Endothelial cell of umbilical vein (primary cell): ENCODE data around the gene MYMK. TPM values are rescaled to one million over a fixed set of nuclear protein-coding genes. Genes with fewer than 3 reads are reported as not detected.

Experiments used
- BruUV-seq: library from RNA; stranded (reverse); fragments of 400-500 nt; replicated peaks from 2 replicates; lab custom pipeline; 2021; lab: Mats Ljungman, UMichigan
- CTCF ChIA-PET: fragments of 300-600, 350-600 bp; sonication (Branson Sonifier 250); formaldehyde crosslinking; loops from one replicate; lab custom pipeline; 2021; ENCODE audit warnings: antibody characterized with exemption, inconsistent platforms; lab: Charles Lee
- POLR2A ChIA-PET: fragments of 300-600, 350-600 bp; sonication (Branson Sonifier 250); formaldehyde crosslinking; loops from one replicate; lab custom pipeline; 2021; ENCODE audit warnings: antibody characterized with exemption, inconsistent platforms; lab: Charles Lee
- DNase-seq: peaks from one replicate; pipeline ENCODE4 v3.0.0-alpha.2; 2011; ENCODE audit warnings: low read depth, low spot score
- FAIRE-seq: peaks from 2 replicates; lab custom pipeline; 2011; peaks lifted over from hg19 to GRCh38; lab: Jason Lieb, UNC
- H2AFZ ChIP-seq: 2 replicates; pipeline ENCODE4 v1.6.0; 2012; ENCODE audit warnings: low read depth, low read length, control low read depth, inconsistent platforms
- H3K27ac ChIP-seq: 2 replicates; pipeline ENCODE4 v1.5.1; 2011; ENCODE audit warnings: low read depth, mild to moderate bottlenecking, control low read depth, low read length, moderate library complexity; ENCODE audit not compliant: insufficient read depth
- H3K27me3 ChIP-seq, 2 experiments: 2 replicates each; pipeline versions ENCODE4 v1.6.0 to v1.6.1; 2011; ENCODE audit warnings: low read length in 2 of 2, mixed read lengths in 1 of 2; ENCODE audit not compliant: control insufficient read depth in 2 of 2, insufficient read depth in 2 of 2
- H3K36me3 ChIP-seq, 2 experiments: 2 replicates in 1 of 2; 3 replicates in 1 of 2; pipeline ENCODE4 v1.5.1; 2011; ENCODE audit warnings: low read length in 2 of 2, mild to moderate bottlenecking in 1 of 2, moderate library complexity in 1 of 2; ENCODE audit not compliant: control insufficient read depth in 2 of 2, insufficient read depth in 2 of 2; ENCODE audit errors: extremely low read depth in 1 of 2
- H3K4me1 ChIP-seq: 3 replicates; pipeline ENCODE4 v1.5.1; 2011; ENCODE audit warnings: mild to moderate bottlenecking, low read length; ENCODE audit not compliant: control insufficient read depth, insufficient read depth; ENCODE audit errors: extremely low read depth
- H3K4me2 ChIP-seq: 2 replicates; pipeline ENCODE4 v1.6.1; 2011; ENCODE audit warnings: low read length, control low read depth, mixed read lengths; ENCODE audit not compliant: insufficient read depth
- H3K4me3 ChIP-seq, 3 experiments: fragments of 200-600 bp in 1 of 3; sonication (generic), shearing (Covaris generic) in 1 of 3; replicated peaks in 1 of 3; 2 replicates each; pipeline ENCODE4 v1.5.1; 2011 to 2016; ENCODE audit warnings: control low read depth in 3 of 3, low read length in 3 of 3, mild to moderate bottlenecking in 2 of 3, inconsistent platforms in 1 of 3, low read depth in 1 of 3, moderate library complexity in 1 of 3; ENCODE audit not compliant: insufficient read depth in 1 of 3
- H3K79me2 ChIP-seq: 2 replicates; pipeline ENCODE4 v1.6.0; 2012; ENCODE audit warnings: low read length, inconsistent platforms; ENCODE audit not compliant: control insufficient read depth, insufficient read depth
- H3K9ac ChIP-seq: replicated peaks from 2 replicates; pipeline ENCODE3; 2011; ENCODE audit warnings: low read length, control low read depth; ENCODE audit not compliant: insufficient read depth; ENCODE audit errors: extremely low read depth
- H3K9me1 ChIP-seq: replicated peaks from 3 replicates; pipeline ENCODE4 v1.6.0; 2011; ENCODE audit warnings: mild to moderate bottlenecking, low read length; ENCODE audit not compliant: control insufficient read depth, insufficient read depth; ENCODE audit errors: extremely low read depth
- H3K9me3 ChIP-seq: replicated peaks from 2 replicates; pipeline ENCODE4 v1.5.1; 2012; ENCODE audit warnings: low read length, inconsistent platforms; ENCODE audit not compliant: control insufficient read depth, insufficient read depth
- H4K20me1 ChIP-seq: replicated peaks from 2 replicates; pipeline ENCODE3; 2011; ENCODE audit warnings: mild to moderate bottlenecking, low read length; ENCODE audit not compliant: control insufficient read depth, insufficient read depth; ENCODE audit errors: extremely low read depth
- CTCF ChIP-seq, 2 donors: IDR thresholded peaks; 1 replicate in 1 of 2; 2 replicates in 1 of 2; pipeline ENCODE4 v1.5.1; 2011; ENCODE audit warnings: low read length in 2 of 2, mild to moderate bottlenecking in 2 of 2, moderate library complexity in 2 of 2, control low read depth in 1 of 2, inconsistent platforms in 1 of 2, low read depth in 1 of 2; ENCODE audit not compliant: insufficient read depth in 1 of 2; ENCODE audit errors: extremely low read depth in 1 of 2
- EZH2 ChIP-seq: IDR thresholded peaks from 2 replicates; pipeline ENCODE4 v1.6.1; 2012; ENCODE audit warnings: borderline replicate concordance, low read depth, mild to moderate bottlenecking, moderate library complexity, low read length, inconsistent platforms; ENCODE audit not compliant: severe bottlenecking
- FOS ChIP-seq: IDR thresholded peaks from 2 replicates; pipeline ENCODE4 v1.6.1; 2011; ENCODE audit warnings: mild to moderate bottlenecking, low read length, moderate library complexity, borderline replicate concordance; ENCODE audit not compliant: insufficient read depth
- GATA2 ChIP-seq: IDR thresholded peaks from 2 replicates; pipeline ENCODE4 v1.7.0; 2011; ENCODE audit warnings: low read depth, mild to moderate bottlenecking, moderate library complexity, mixed read lengths, low read length; ENCODE audit not compliant: insufficient read length, insufficient read depth
- JUN ChIP-seq: IDR thresholded peaks from 2 replicates; pipeline ENCODE4 v1.6.1; 2011; ENCODE audit warnings: borderline replicate concordance, low read depth; ENCODE audit not compliant: insufficient read length, insufficient read depth
- MAX ChIP-seq: IDR thresholded peaks from 2 replicates; pipeline ENCODE4 v1.6.1; 2011; ENCODE audit not compliant: insufficient read depth, insufficient read length
- MYC ChIP-seq: IDR thresholded peaks from one replicate; pipeline ENCODE4 v1.6.1; 2011; ENCODE audit warnings: mild to moderate bottlenecking, low read depth, low read length
- POLR2A ChIP-seq: IDR thresholded peaks from 2 replicates; pipeline ENCODE4 v1.6.1; 2012; ENCODE audit warnings: low read depth, mild to moderate bottlenecking, control low read depth, low read length
- POLR2AphosphoS5 ChIP-seq: IDR thresholded peaks from 2 replicates; pipeline ENCODE4 v1.6.1; 2012; ENCODE audit warnings: low read depth, mild to moderate bottlenecking, control low read depth, low read length, moderate library complexity; ENCODE audit not compliant: insufficient read depth
- dilution Hi-C: fragments of 300-500 bp; cut with MboI; formaldehyde crosslinking; loops from one replicate; pipeline ENCODE4 v1.15.0; 2019; ENCODE audit warnings: low sequenced_read_pairs; ENCODE audit not compliant: extremely low pct_ligation_motif_present
- intact Hi-C: fragments of 100-400 bp; cut with micrococcal nuclease; formaldehyde crosslinking; loops from one replicate; pipeline ENCODE4 v1.10.0; 2022
- polyA plus RNA-seq, 4 experiments: library from polyadenylated mRNA; depleted of rRNA in 3 of 4; stranded (reverse) in 3 of 4; unstranded in 1 of 4; fragments of >200 nt; gene quantifications; 2 replicates each; pipeline versions ENCODE4 v1.2.1 to v1.2.3, GENCODE V29; 2011 to 2012; ENCODE audit warnings: missing spikeins in 1 of 4
- total RNA-seq: library from RNA; stranded (reverse); gene quantifications from 2 replicates; pipeline ENCODE4 v1.2.3, GENCODE V29; 2021

Gene MYMK
- total and polyA plus RNA-seq, 2 donors (not counting 3 experiments of a cell fraction or from before 2014, with no cell fraction given) = not detected

- Histone ChIP-seq H3K9me3 (no peaks in the 10 kb centered on the region), H3K27ac (no peak overlapping the region), H3K9me1 (no peaks in the 10 kb centered on the region), H3K4me3 (no peak overlapping the region), H3K4me2 (no peak overlapping the region), H4K20me1 (no peaks in the 10 kb centered on the region), H3K36me3 (peaks cover 3 to 35% of the 10 kb centered on the region in 2 experiments), H3K4me1 (no peaks in the 10 kb centered on the region), H3K27me3 (no peaks in the 10 kb centered on the region), H3K9ac (no peak overlapping the region), H2AFZ (no peak overlapping the region), H3K79me2 (no peaks in the 10 kb centered on the region)
- ChIA-PET POLR2A (interaction anchor here (1.4 kb wide), 1 partner anchor 12 kb away, joined by 3 read pairs; the partner anchor contains the start of gene CACFD1), CTCF (interaction anchor here (1.7 kb wide), 1 partner anchor 15 kb away, joined by 3 read pairs; no protein-coding TSS in a partner anchor)
- dilution Hi-C loops (no loop called here), intact Hi-C loops (no loop called here)
- FAIRE-seq = no peak
- no TSS peak for BruUV-seq
- TF ChIP-seq JUN (no peak), FOS (no peak), GATA2 (no peak), MYC (no peak), CTCF (IDR thresholded peaks at IDR 0.05; ENCODE audit: extremely low read depth in 1 of 2, insufficient read depth in 1 of 2, low read depth in 1 of 2, low read length in 2 of 2) (no peak), EZH2 (no peak), POLR2A (no peak), POLR2AphosphoS5 (no peak), MAX (no peak)
- no peak for DNase-seq
Measured at GRCh38 chr9:133471551-133472276, 53.0 kb downstream of the MYMK start.
